Measurements from ENCODE around the gene MYBPHL. TPM values are rescaled to one million over a fixed set of nuclear protein-coding genes. Genes with fewer than 3 reads are reported as not detected.

MYBPHL gene
- total and polyA plus RNA-seq, 2 of the 13 experiments (the other 11 are each of a cell fraction or from before 2014, with no cell fraction given) = 3.7 to 3.8 TPM

- peak; percentile 78 for TF ChIP-seq HIC2 (CRISPR knock-in tag; IDR thresholded peaks at IDR 0.05; ENCODE audit: low read depth)
- peak; percentile 78 for TF ChIP-seq AGO2 (optimal IDR thresholded peaks at IDR 0.05; ENCODE audit: low read depth, low read length)
- TF ChIP-seq GMEB1 (CRISPR knock-in tag; IDR thresholded peaks at IDR 0.05; ENCODE audit: borderline replicate concordance) = no peak
- TF ChIP-seq RBFOX2 (IDR thresholded peaks at IDR 0.05; ENCODE audit: low read depth, low read length) = peak; percentile 84
- peak; percentile 19; the same call in 1 of the 2 replicates for TF ChIP-seq NCOR1 (IDR thresholded peaks at IDR 0.05; ENCODE audit: borderline replicate concordance, low read length)
- TF ChIP-seq ZBTB14 (CRISPR knock-in tag; IDR thresholded peaks at IDR 0.05) = no peak
- no peak for TF ChIP-seq SMYD3 (CRISPR knock-in tag; IDR thresholded peaks at IDR 0.05)
- TF ChIP-seq MAZ (IDR thresholded peaks at IDR 0.05; ENCODE audit: borderline replicate concordance, low read depth, low read length) = no peak; the same call in 1 of the 2 replicates
- 0 out of 2 replicates have a peak, but pooled peaks have one; percentile 55 for TF ChIP-seq MAZ (CRISPR knock-in tag; IDR thresholded peaks at IDR 0.05; ENCODE audit: low read depth)
- no peak for TF ChIP-seq FOXA1 (IDR thresholded peaks at IDR 0.05)
- peak; percentile 98 for TF ChIP-seq FOXA1 (CRISPR knock-in tag; IDR thresholded peaks at IDR 0.05)
- peak; percentile 73 for TF ChIP-seq MED1 (CRISPR knock-in tag; IDR thresholded peaks at IDR 0.05)
- no peak for TF ChIP-seq REST (IDR thresholded peaks at IDR 0.05; ENCODE audit: borderline replicate concordance in 1 of 2, low read depth in 1 of 2, low read length in 2 of 2)
- peak; percentile 94; the same call in 1 of the 2 replicates for TF ChIP-seq TBX2 (CRISPR knock-in tag; IDR thresholded peaks at IDR 0.05; ENCODE audit: borderline replicate concordance)
- no peak for TF ChIP-seq PHF5A (CRISPR knock-in tag; IDR thresholded peaks at IDR 0.05; ENCODE audit: low read depth, unreplicated experiment)
- TF ChIP-seq FOSL2 (CRISPR knock-in tag; IDR thresholded peaks at IDR 0.05) = peak; percentile 70
- peak; percentile 37; the same call in 1 of the 2 replicates for TF ChIP-seq ZFX (CRISPR knock-in tag; IDR thresholded peaks at IDR 0.05; ENCODE audit: low read depth)
- 0 out of 2 replicates have a peak, but pooled peaks have one; percentile 36 for TF ChIP-seq ZBTB43 (CRISPR knock-in tag; conservative IDR thresholded peaks at IDR 0.05)
Measured at GRCh38 chr1:109274533-109275476, 32.0 kb downstream of the MYBPHL start (continued).
